Psoas muscle (tissue), 8 donors: ENCODE results near the gene P2RX4. TPM values are rescaled to one million over a fixed set of nuclear protein-coding genes. Genes with fewer than 3 reads are reported as not detected.
"Not testable (repeated sequence)": the region's sequence is repeated elsewhere in the genome, so short reads cannot be mapped to it uniquely, and the experiment has no call there.

ENCODE experiments used
- ATAC-seq, 4 donors: fragments of 200-7000 bp; cut with Tn5 transposase; one replicate each; pipeline ENCODE4 v1.9.1; 2020; ENCODE audit warnings: moderate library complexity in 3 of 4, mild to moderate bottlenecking in 2 of 4
- DNase-seq, 2 donors: peaks; one replicate each; pipeline ENCODE4 v3.0.0-alpha.2; 2020
- H3K27ac ChIP-seq: fragments of 200-600 bp; one replicate; pipeline ENCODE4 v1.8.0; 2022
- H3K27me3 ChIP-seq, 3 donors: fragments of 200-600 bp in 1 of 3; one replicate each; pipeline versions ENCODE4 v1.6.1 to v1.8.0; 2013 to 2022; ENCODE audit warnings: low read length in 2 of 3, mild to moderate bottlenecking in 2 of 3, moderate library complexity in 1 of 3; ENCODE audit not compliant: insufficient read depth in 3 of 3
- H3K36me3 ChIP-seq, 2 donors: fragments of 200-600 bp in 1 of 2; one replicate each; pipeline versions ENCODE4 v1.6.1 to v1.8.0; 2013 to 2022; ENCODE audit warnings: low read depth in 1 of 2, mild to moderate bottlenecking in 1 of 2, moderate library complexity in 1 of 2; ENCODE audit not compliant: insufficient read depth in 1 of 2
- H3K4me1 ChIP-seq: fragments of 200-600 bp; one replicate; pipeline ENCODE4 v1.8.0; 2022
- H3K4me3 ChIP-seq: fragments of 200-600 bp; one replicate; pipeline ENCODE4 v1.8.0; 2022; ENCODE audit warnings: mild to moderate bottlenecking
- H3K9me3 ChIP-seq: fragments of 200-600 bp; one replicate; pipeline ENCODE4 v1.8.0; 2022
- WGBS, 3 donors: extraction: QIAGEN DNeasy Blood & Tissue Kit; methylation state at CpG; one replicate each; pipeline versions ENCODE4 v1.1.6 to v1.1.7; 2013; 5-methylcytosine and 5-hydroxymethylcytosine counted together
- intact Hi-C, 2 donors: fragments of 100-400 bp; cut with DNase I; formaldehyde crosslinking; loops; one replicate each; pipeline versions ENCODE4 v1.11.0 to v1.14.2; 2022
- polyA plus RNA-seq, 3 donors: library from polyadenylated mRNA; stranded (reverse); fragments of 200-250 nt; gene quantifications; one replicate each; pipeline ENCODE4 v1.2.3, GENCODE V29; 2013
- total RNA-seq, 4 donors: library from RNA; stranded (reverse); fragmentation: NEBNext Ultra II Directional in 2 of 4; extraction: Animal tissue kit (Norgen Biotek cat#: 25700) in 2 of 4; gene quantifications; one replicate each; pipeline versions ENCODE4 v1.2.1 to v1.2.4, GENCODE V29; 2021 to 2023
- TF ChIP-seq, protein P1 (sequence below): fragments of 200-600 bp; IDR thresholded peaks from one replicate; pipeline ENCODE4 v1.8.0; 2022; ENCODE audit warnings: antibody characterized with exemption
- donor health status: healthy with polysubstance abuse.
- donor health status: DM: no; HTN: no; CAD: no; lungs with moderate emphysema.
- donor health status: Bipolar disorder and iron deficiency.
- donor health status: healthy.
- donor health status: DM: yes; HTN: yes; CAD: no.
- donor health status: DM: no; HTN: no; CAD: no.
- donor health status: DM: no; HTN: no; CAD: no.
- donor health status: DM: yes; HTN: yes; CAD: no.

Gene P2RX4
- total and polyA plus RNA-seq, 7 donors = 1.1 to 3.4 (median 1.7) TPM

DNA sequence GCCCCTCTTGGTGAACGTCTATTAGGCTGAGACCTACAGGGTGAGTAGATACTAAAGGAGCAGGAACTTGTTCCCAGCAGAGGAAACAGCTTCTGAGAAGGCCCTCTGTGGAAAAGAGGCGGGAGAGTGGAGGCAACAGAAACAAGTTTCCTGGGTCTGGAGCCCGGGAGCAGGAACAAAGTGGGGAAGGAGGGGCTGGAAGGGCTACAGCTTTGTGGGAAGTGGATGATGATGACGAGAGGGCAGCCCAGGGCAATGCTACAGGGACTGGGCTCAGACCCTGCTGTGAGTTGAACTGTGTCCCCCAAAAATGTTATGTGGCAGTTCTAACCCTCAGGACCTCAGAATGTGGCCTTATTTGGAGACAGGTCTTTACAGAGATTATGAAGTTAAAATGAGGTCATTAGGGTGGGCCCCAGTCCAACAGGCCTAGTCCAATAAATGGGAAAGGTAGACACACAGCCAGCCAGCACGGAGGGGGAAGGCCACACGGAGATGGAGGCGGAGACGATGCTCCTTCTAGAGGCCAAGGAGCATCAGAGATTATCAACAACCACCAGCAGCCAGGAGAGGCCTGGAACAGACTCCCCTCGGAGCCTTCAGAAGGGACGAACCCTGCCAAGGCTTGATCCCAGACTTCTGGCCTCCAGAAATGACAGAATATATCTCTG, 72.3 kb downstream of the P2RX4 start:
- Histone ChIP-seq H3K27ac (no peak overlapping the region), H3K27me3 (no peaks in the 10 kb centered on the region), H3K9me3 (no peaks in the 10 kb centered on the region), H3K4me1 (no peaks in the 10 kb centered on the region), H3K36me3 (no peaks in the 10 kb centered on the region), H3K4me3 (no peak overlapping the region)
- ATAC-seq (no peak), DNase-seq (no peak)
- TF ChIP-seq, protein P1, sequence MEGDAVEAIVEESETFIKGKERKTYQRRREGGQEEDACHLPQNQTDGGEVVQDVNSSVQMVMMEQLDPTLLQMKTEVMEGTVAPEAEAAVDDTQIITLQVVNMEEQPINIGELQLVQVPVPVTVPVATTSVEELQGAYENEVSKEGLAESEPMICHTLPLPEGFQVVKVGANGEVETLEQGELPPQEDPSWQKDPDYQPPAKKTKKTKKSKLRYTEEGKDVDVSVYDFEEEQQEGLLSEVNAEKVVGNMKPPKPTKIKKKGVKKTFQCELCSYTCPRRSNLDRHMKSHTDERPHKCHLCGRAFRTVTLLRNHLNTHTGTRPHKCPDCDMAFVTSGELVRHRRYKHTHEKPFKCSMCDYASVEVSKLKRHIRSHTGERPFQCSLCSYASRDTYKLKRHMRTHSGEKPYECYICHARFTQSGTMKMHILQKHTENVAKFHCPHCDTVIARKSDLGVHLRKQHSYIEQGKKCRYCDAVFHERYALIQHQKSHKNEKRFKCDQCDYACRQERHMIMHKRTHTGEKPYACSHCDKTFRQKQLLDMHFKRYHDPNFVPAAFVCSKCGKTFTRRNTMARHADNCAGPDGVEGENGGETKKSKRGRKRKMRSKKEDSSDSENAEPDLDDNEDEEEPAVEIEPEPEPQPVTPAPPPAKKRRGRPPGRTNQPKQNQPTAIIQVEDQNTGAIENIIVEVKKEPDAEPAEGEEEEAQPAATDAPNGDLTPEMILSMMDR = no peak
- intact Hi-C loops = no loop called here
- WGBS, 3 donors = 69 to 77% (median 75%) methylated on average over 10 of the region's 10 CpGs

- H3K4me1 ChIP-seq, H3K36me3 ChIP-seq, H3K27ac ChIP-seq, DNase-seq, H3K9me3 ChIP-seq, H3K4me3 ChIP-seq, H3K27me3 ChIP-seq, intact Hi-C loops, ATAC-seq: not testable (repeated sequence)
- WGBS, 3 donors = 94 to 96% (median 94%) methylated on average over 11 of the region's 11 CpGs
Observed at GRCh38 chr12:121282910-121283309, 73.0 kb downstream of the P2RX4 start.

DNA sequence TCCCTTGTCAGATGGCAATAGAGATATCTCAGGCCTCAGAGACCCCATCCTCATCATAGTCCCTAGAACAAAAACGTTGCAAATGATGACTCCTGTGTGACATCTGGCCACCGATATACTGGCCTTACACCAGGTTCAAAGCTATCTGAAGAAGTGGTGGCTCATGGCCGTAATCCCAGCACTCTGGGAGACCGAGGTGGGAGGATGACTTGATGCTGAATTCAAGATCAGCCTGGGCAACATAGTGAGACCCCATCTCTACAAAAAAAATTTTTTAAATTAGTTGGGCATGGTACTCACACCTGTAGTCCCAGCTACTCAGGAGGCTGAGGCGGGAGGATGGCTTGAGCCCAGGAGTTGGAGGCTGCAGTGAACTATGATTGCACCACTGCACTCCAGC, 73.5 kb downstream of the P2RX4 start:
- TF ChIP-seq, protein P1 = no peak
- no peak overlapping the region for H3K4me3 ChIP-seq
- 91 to 94% (median 92%) methylated on average over 5 of the region's 5 CpGs for WGBS, 3 donors
- no peaks in the 10 kb centered on the region for H3K36me3 ChIP-seq
- no peaks in the 10 kb centered on the region for H3K4me1 ChIP-seq
- intact Hi-C loops = no loop called here
- no peak for DNase-seq
- no peak overlapping the region for H3K27ac ChIP-seq
- H3K9me3 ChIP-seq = no peaks in the 10 kb centered on the region
- ATAC-seq = no peak
- H3K27me3 ChIP-seq = no peaks in the 10 kb centered on the region

Other genes starting within 250 kb of the P2RX4 start
- not detected for gene HNF1A, start 231.6 kb upstream of the P2RX4 start, total RNA-seq
- under 1 TPM in 2 of 3 donors, not detected in 1; 0.07 to 0.18 TPM for gene HNF1A, start 231.6 kb upstream of the P2RX4 start, polyA plus RNA-seq
- gene C12orf43, start 193.6 kb upstream of the P2RX4 start, total RNA-seq = 1 to 10 TPM; 5.0 to 9.5 (median 6.4) TPM
- gene C12orf43, start 193.6 kb upstream of the P2RX4 start, polyA plus RNA-seq = 10 to 100 TPM in 2 of 3 donors, 1 to 10 TPM in 1; 8.0 to 19.4 (median 15.0) TPM
- gene OASL, start 170.9 kb upstream of the P2RX4 start, total RNA-seq = under 1 TPM; 0.15 to 0.30 (median 0.29) TPM
- under 1 TPM in 2 of 3 donors, not detected in 1; 0.22 to 0.27 TPM for gene OASL, start 170.9 kb upstream of the P2RX4 start, polyA plus RNA-seq
- gene P2RX7, start 77.3 kb upstream of the P2RX4 start, total RNA-seq = 1 to 10 TPM in 1 of 4 donors, under 1 TPM in 3; 0.17 to 1.3 (median 0.50) TPM
- gene P2RX7, start 77.3 kb upstream of the P2RX4 start, polyA plus RNA-seq = under 1 TPM; 0.07 to 0.16 (median 0.10) TPM
- 10 to 100 TPM in 2 of 4 donors, 1 to 10 TPM in 2; 6.8 to 12.3 (median 10.4) TPM for gene CAMKK2, start 86.6 kb downstream of the P2RX4 start, total RNA-seq
- 1 to 10 TPM; 4.4 to 8.3 (median 5.6) TPM for gene CAMKK2, start 86.6 kb downstream of the P2RX4 start, polyA plus RNA-seq
- 10 to 100 TPM; 59.1 to 80.3 (median 71.6) TPM for gene ANAPC5, start 142.3 kb downstream of the P2RX4 start, total RNA-seq
- gene ANAPC5, start 142.3 kb downstream of the P2RX4 start, polyA plus RNA-seq = 100 to 1,000 TPM in 1 of 3 donors, 10 to 100 TPM in 2; 47.1 to 120 (median 48.7) TPM
- 10 to 100 TPM; 21.3 to 53.3 (median 47.4) TPM for gene RNF34, start 190.0 kb downstream of the P2RX4 start, total RNA-seq
- 10 to 100 TPM; 12.8 to 43.3 (median 25.3) TPM for gene RNF34, start 190.0 kb downstream of the P2RX4 start, polyA plus RNA-seq